HG03378 (cell line): ENCODE results near the gene TRAF2.

Source experiments
- ATAC-seq: cut with Tn5 transposase; IDR thresholded peaks from one replicate; pipeline ENCODE4 v1.9.1; 2021; ENCODE audit warnings: mild to moderate bottlenecking, moderate library complexity; ENCODE audit not compliant: unreplicated experiment

TRAF2 gene

GRCh38 chr9:136958473-136958872 is 72.2 kb downstream of the TRAF2 start:
- no peak for ATAC-seq

- ATAC-seq, result no peak
Measured at GRCh38 chr9:136958898-136959850, 72.9 kb downstream of the TRAF2 start.

GRCh38 chr9:136960212-136960937 is 74.1 kb downstream of the TRAF2 start:
- ATAC-seq, result no peak

- no peak for ATAC-seq
Measured at GRCh38 chr9:136960938-136961275, 74.6 kb downstream of the TRAF2 start.

- no peak for ATAC-seq
Measured at GRCh38 chr9:136961279-136962065, 75.2 kb downstream of the TRAF2 start.

- ATAC-seq, result no peak
Measured at GRCh38 chr9:136962163-136962562, 75.8 kb downstream of the TRAF2 start.

GRCh38 chr9:136962701-136963248 is 76.5 kb downstream of the TRAF2 start:
- no peak for ATAC-seq

GRCh38 chr9:136963341-136963740 is 77.0 kb downstream of the TRAF2 start:
- ATAC-seq, result no peak

- ATAC-seq, result no peak
Measured at GRCh38 chr9:136963751-136964150, 77.4 kb downstream of the TRAF2 start.

- ATAC-seq, result no peak
Measured at GRCh38 chr9:136964171-136964689, 77.9 kb downstream of the TRAF2 start.

- ATAC-seq, result no peak
Measured at GRCh38 chr9:136964833-136965422, 78.6 kb downstream of the TRAF2 start.

- no peak for ATAC-seq
Measured at GRCh38 chr9:136965771-136966484, 79.6 kb downstream of the TRAF2 start.

- no peak for ATAC-seq
Measured at GRCh38 chr9:136968333-136969127, 82.2 kb downstream of the TRAF2 start.

- ATAC-seq, result no peak
Measured at GRCh38 chr9:136969150-136969549, 82.8 kb downstream of the TRAF2 start.

- ATAC-seq, result no peak
Measured at GRCh38 chr9:136969774-136970173, 83.5 kb downstream of the TRAF2 start.

GRCh38 chr9:136970361-136970760 is 84.0 kb downstream of the TRAF2 start:
- ATAC-seq, result no peak

- no peak for ATAC-seq
Measured at GRCh38 chr9:136971746-136972145, 85.4 kb downstream of the TRAF2 start.

- no peak for ATAC-seq
Measured at GRCh38 chr9:136972335-136972734, 86.0 kb downstream of the TRAF2 start.

- ATAC-seq, result no peak
Measured at GRCh38 chr9:136972743-136973142, 86.4 kb downstream of the TRAF2 start.
